ENCODE results near the gene MAMLD1.
"Not testable (repeated sequence)": the region's sequence is repeated elsewhere in the genome, so short reads cannot be mapped to it uniquely, and the experiment has no call there.

Gene MAMLD1

GRCh38 chrX:150332023-150332422 is 31.1 kb upstream of the MAMLD1 start:
- H3K4me1 ChIP-seq (ENCODE audit: insufficient read depth, low read length), result no peaks in the 10 kb centered on the region

GRCh38 chrX:150334100-150334499 is 29.0 kb upstream of the MAMLD1 start:
- H3K27me3 ChIP-seq (ENCODE audit: insufficient read depth, low read length), result no peaks in the 10 kb centered on the region
- no peaks in the 10 kb centered on the region for H3K4me1 ChIP-seq (ENCODE audit: insufficient read depth, low read length)
- H3K9me3 ChIP-seq (ENCODE audit: insufficient read depth, low read depth, low read length), result no peaks in the 10 kb centered on the region
- no peaks in the 10 kb centered on the region for H3K36me3 ChIP-seq (ENCODE audit: insufficient read depth, low read depth, low read length)
- no peak overlapping the region for H3K27ac ChIP-seq (ENCODE audit: low read length)
- no peak overlapping the region for H3K9ac ChIP-seq (ENCODE audit: low read depth, low read length)
- no peak overlapping the region for H3K4me3 ChIP-seq (ENCODE audit: low read length)

More at GRCh38 chrX:150332023-150332422, 31.1 kb upstream of the MAMLD1 start:
- H3K27me3 ChIP-seq (ENCODE audit: insufficient read depth, low read length), result no peaks in the 10 kb centered on the region
- H3K36me3 ChIP-seq (ENCODE audit: insufficient read depth, low read depth, low read length), result no peaks in the 10 kb centered on the region
- no peak overlapping the region for H3K4me3 ChIP-seq (ENCODE audit: low read length)
- H3K9me3 ChIP-seq (ENCODE audit: insufficient read depth, low read depth, low read length), result no peaks in the 10 kb centered on the region
- no peak overlapping the region for H3K27ac ChIP-seq (ENCODE audit: low read length)
- no peak overlapping the region for H3K9ac ChIP-seq (ENCODE audit: low read depth, low read length)

DNA sequence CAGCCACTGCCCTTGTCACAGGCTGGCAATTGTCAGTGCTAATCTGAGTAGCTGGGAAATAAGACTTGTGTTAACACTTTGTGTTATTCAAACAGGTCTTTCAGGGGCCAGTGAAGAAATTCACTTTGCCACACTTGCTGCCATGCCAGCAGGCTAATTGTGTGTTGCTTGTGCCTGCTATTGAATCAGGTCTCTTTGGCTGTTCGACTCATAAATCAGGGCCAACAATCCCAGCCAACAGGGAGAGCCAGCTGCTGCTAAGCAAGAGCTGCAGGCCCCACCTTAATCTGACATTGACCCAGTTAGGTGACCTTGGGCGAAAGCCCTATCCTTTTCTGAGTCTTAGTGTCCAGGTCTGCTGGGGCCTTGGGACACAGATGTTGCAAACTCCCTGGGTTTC is 28.1 kb upstream of the MAMLD1 start:
- Histone ChIP-seq H3K27me3 (ENCODE audit: insufficient read depth, low read length) (no peaks in the 10 kb centered on the region), H3K9me3 (ENCODE audit: insufficient read depth, low read depth, low read length) (no peaks in the 10 kb centered on the region), H3K27ac (ENCODE audit: low read length) (no peak overlapping the region), H3K36me3 (ENCODE audit: insufficient read depth, low read depth, low read length) (no peaks in the 10 kb centered on the region), H3K4me1 (ENCODE audit: insufficient read depth, low read length) (no peaks in the 10 kb centered on the region), H3K4me3 (ENCODE audit: low read length) (no peak overlapping the region), H3K9ac (ENCODE audit: low read depth, low read length) (no peak overlapping the region)

GRCh38 chrX:150337026-150337425 is 26.1 kb upstream of the MAMLD1 start:
- Histone ChIP-seq H3K4me3 (ENCODE audit: low read length) (no peak overlapping the region), H3K27ac (ENCODE audit: low read length) (no peak overlapping the region), H3K9ac (ENCODE audit: low read depth, low read length) (no peak overlapping the region), H3K36me3 (ENCODE audit: insufficient read depth, low read depth, low read length) (no peaks in the 10 kb centered on the region), H3K9me3 (ENCODE audit: insufficient read depth, low read depth, low read length) (no peaks in the 10 kb centered on the region), H3K4me1 (ENCODE audit: insufficient read depth, low read length) (no peaks in the 10 kb centered on the region), H3K27me3 (ENCODE audit: insufficient read depth, low read length) (no peaks in the 10 kb centered on the region)

- H3K4me3 ChIP-seq (ENCODE audit: low read length), result no peak overlapping the region
- H3K9ac ChIP-seq (ENCODE audit: low read depth, low read length), result no peak overlapping the region
- no peaks in the 10 kb centered on the region for H3K9me3 ChIP-seq (ENCODE audit: insufficient read depth, low read depth, low read length)
- no peak overlapping the region for H3K27ac ChIP-seq (ENCODE audit: low read length)
- no peaks in the 10 kb centered on the region for H3K4me1 ChIP-seq (ENCODE audit: insufficient read depth, low read length)
- H3K27me3 ChIP-seq (ENCODE audit: insufficient read depth, low read length), result no peaks in the 10 kb centered on the region
- H3K36me3 ChIP-seq (ENCODE audit: insufficient read depth, low read depth, low read length), result no peaks in the 10 kb centered on the region
Measured at GRCh38 chrX:150337536-150337935, 25.6 kb upstream of the MAMLD1 start.

DNA sequence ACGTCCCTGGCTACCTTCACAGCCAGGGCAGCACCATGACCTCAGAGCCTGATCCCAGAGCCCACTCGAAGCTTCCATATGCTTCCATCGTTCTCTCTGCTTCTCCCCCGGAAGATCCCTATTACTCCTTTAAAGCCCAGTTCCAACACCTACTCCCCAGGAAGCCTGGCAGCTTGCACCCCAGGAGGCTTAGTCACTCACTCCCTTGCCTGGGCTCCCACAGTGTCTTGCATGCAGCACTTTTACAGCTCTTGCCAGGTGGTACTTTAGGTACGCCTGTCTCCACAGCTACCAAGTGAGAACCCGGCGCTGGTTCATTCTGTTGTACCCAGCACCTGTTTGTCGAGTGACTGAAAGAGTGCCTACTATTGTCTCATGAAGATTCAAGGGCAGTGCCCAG is 24.5 kb upstream of the MAMLD1 start:
- Histone ChIP-seq H3K27ac (ENCODE audit: low read length) (no peak overlapping the region), H3K36me3 (ENCODE audit: insufficient read depth, low read depth, low read length) (no peaks in the 10 kb centered on the region), H3K4me1 (ENCODE audit: insufficient read depth, low read length) (no peaks in the 10 kb centered on the region), H3K4me3 (ENCODE audit: low read length) (no peak overlapping the region), H3K27me3 (ENCODE audit: insufficient read depth, low read length) (no peaks in the 10 kb centered on the region), H3K9me3 (ENCODE audit: insufficient read depth, low read depth, low read length) (no peaks in the 10 kb centered on the region), H3K9ac (ENCODE audit: low read depth, low read length) (no peak overlapping the region)

DNA sequence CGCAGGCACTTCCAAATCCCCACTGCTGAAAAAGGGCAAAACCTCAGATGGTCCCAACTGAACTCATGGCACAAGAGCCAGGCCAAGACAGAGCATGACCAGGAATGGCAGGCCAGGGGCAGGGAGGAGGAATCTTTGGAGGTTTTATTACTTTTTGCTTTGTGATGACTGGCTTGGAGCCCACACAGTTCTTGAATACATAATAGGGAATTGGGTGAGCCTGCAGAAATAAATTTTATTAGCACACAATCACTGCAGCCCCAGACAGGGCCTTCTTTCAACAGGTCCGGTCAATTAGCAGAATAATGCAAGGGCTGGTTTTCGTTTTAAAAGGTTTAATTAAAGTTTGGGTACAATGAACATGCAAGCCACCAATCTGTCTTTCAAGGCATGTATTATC is 23.4 kb upstream of the MAMLD1 start:
- Histone ChIP-seq H3K4me1 (ENCODE audit: insufficient read depth, low read length) (no peaks in the 10 kb centered on the region), H3K27me3 (ENCODE audit: insufficient read depth, low read length) (no peaks in the 10 kb centered on the region), H3K9me3 (ENCODE audit: insufficient read depth, low read depth, low read length) (no peaks in the 10 kb centered on the region), H3K9ac (ENCODE audit: low read depth, low read length) (no peak overlapping the region), H3K36me3 (ENCODE audit: insufficient read depth, low read depth, low read length) (no peaks in the 10 kb centered on the region), H3K4me3 (ENCODE audit: low read length) (no peak overlapping the region), H3K27ac (ENCODE audit: low read length) (no peak overlapping the region)

DNA sequence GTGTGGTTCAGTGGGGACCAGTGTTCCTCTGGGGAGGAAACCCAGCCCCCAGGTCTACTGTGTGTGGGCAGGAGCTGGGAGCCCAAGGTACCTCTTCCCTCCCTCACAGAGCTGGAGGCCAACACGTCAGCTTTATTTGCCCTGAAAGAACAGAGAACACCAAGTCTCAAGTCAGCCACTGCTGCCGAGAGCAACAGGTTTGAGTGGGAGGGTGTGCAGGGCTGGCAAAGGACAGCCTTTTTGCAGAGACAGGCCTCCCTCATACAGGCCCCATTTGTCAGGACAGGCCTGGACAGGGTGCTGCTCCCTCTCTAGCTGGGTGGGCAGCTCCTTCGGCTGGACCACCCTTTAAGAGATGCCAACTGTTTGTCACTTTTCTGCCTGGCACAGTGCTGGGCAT is 22.8 kb upstream of the MAMLD1 start:
- not testable (repeated sequence) for H3K4me3 ChIP-seq (ENCODE audit: low read length); H3K9ac ChIP-seq (ENCODE audit: low read depth, low read length); H3K27ac ChIP-seq (ENCODE audit: low read length); H3K9me3 ChIP-seq (ENCODE audit: insufficient read depth, low read depth, low read length); H3K4me1 ChIP-seq (ENCODE audit: insufficient read depth, low read length); H3K36me3 ChIP-seq (ENCODE audit: insufficient read depth, low read depth, low read length); H3K27me3 ChIP-seq (ENCODE audit: insufficient read depth, low read length)

DNA sequence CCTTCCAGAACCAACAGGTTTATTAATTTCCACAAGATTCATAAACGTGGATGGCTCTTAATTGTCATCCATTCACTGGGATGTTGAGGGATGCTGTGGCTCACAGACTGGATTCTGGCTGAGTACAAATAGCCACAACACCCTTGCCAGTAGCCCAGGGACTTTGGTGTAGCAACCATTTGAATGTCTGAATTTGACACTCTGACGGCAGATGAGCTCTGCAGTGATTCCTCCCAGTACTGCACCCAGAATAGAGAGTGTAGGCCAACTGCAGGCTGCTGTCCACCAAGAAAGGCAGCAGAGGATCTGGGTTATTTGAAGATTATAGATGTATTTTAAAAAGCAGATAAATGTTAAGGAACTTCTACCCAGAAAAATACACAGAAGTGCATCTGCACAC is 15.6 kb upstream of the MAMLD1 start:
- H3K4me1 ChIP-seq (ENCODE audit: insufficient read depth, low read length), result peaks cover 6% of the 10 kb centered on the region
- no peaks in the 10 kb centered on the region for H3K36me3 ChIP-seq (ENCODE audit: insufficient read depth, low read depth, low read length)
- no peak overlapping the region for H3K9ac ChIP-seq (ENCODE audit: low read depth, low read length)
- no peaks in the 10 kb centered on the region for H3K9me3 ChIP-seq (ENCODE audit: insufficient read depth, low read depth, low read length)
- no peak overlapping the region for H3K27ac ChIP-seq (ENCODE audit: low read length)
- no peak overlapping the region for H3K4me3 ChIP-seq (ENCODE audit: low read length)
- peaks cover 9% of the 10 kb centered on the region for H3K27me3 ChIP-seq (ENCODE audit: insufficient read depth, low read length)

DNA sequence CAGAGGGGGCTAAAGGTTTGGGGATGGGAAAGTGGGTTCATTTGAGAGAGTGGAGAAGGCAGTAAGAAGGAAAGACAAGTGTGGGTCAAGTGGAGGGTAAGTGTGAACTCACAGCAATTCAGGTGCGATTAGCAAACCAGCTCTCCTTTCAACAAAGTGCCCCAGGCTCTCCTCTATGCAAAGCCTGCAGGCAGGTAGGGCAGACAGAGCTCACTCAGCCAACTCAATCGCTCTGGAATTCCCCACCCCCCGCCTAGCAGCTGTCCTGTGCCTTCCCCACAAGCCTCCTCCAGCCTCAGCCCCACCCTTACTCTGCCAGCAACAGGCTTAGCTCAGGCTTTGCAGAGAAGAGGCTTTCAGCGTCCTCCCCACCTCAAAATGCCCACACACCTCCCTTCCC is 14.8 kb upstream of the MAMLD1 start:
- no peak overlapping the region for H3K27ac ChIP-seq (ENCODE audit: low read length)
- H3K27me3 ChIP-seq (ENCODE audit: insufficient read depth, low read length), result peaks cover 9% of the 10 kb centered on the region
- no peak overlapping the region for H3K4me3 ChIP-seq (ENCODE audit: low read length)
- no peak overlapping the region for H3K9ac ChIP-seq (ENCODE audit: low read depth, low read length)
- no peaks in the 10 kb centered on the region for H3K36me3 ChIP-seq (ENCODE audit: insufficient read depth, low read depth, low read length)
- H3K4me1 ChIP-seq (ENCODE audit: insufficient read depth, low read length), result peaks cover 6% of the 10 kb centered on the region
- no peaks in the 10 kb centered on the region for H3K9me3 ChIP-seq (ENCODE audit: insufficient read depth, low read depth, low read length)

DNA sequence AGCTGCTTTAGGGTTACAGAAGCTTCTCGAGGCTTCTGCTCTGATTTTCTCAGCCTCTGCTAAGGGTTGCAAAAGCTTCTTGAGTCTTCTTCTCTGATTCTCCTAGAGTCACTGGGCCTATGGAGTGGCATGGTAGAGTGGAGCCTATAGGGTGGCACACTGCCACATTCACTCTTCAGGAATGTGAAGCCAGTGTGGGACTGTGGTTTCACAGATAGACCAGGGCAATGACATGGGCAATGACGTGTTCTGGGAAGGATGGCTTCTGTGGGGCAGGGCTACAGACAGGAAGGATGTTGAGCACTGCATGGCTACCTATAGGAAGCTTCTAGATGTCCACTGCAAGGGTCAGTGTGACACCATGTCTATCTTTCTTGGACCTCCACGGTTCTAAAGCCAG is 11.0 kb upstream of the MAMLD1 start:
- H3K27me3 ChIP-seq (ENCODE audit: insufficient read depth, low read length), result peaks cover 9% of the 10 kb centered on the region
- no peaks in the 10 kb centered on the region for H3K9me3 ChIP-seq (ENCODE audit: insufficient read depth, low read depth, low read length)
- H3K27ac ChIP-seq (ENCODE audit: low read length), result no peak overlapping the region
- H3K4me1 ChIP-seq (ENCODE audit: insufficient read depth, low read length), result peaks cover 6% of the 10 kb centered on the region
- H3K36me3 ChIP-seq (ENCODE audit: insufficient read depth, low read depth, low read length), result no peaks in the 10 kb centered on the region
- H3K9ac ChIP-seq (ENCODE audit: low read depth, low read length), result no peak overlapping the region
- H3K4me3 ChIP-seq (ENCODE audit: low read length), result no peak overlapping the region

DNA sequence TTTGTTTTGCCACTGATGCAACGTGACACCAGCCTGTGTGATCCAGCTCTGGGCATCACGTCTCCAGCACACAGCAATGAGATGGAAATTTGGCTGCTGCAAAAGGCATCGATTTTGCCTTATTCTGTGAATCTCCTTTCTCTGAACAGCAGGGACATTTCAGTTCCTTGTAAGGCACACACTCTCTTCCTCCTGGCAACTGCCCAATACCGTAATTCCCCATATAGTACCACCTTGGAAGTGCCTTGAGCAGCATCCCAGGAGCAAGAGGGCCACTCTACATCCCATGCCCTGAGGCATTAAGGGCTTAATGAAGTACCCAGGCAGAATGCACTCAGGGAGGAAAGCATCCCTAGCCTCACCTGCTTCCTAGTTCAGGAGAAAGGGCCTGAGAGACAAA is 10.5 kb upstream of the MAMLD1 start:
- H3K9ac ChIP-seq (ENCODE audit: low read depth, low read length), result no peak overlapping the region
- H3K4me3 ChIP-seq (ENCODE audit: low read length), result no peak overlapping the region

DNA sequence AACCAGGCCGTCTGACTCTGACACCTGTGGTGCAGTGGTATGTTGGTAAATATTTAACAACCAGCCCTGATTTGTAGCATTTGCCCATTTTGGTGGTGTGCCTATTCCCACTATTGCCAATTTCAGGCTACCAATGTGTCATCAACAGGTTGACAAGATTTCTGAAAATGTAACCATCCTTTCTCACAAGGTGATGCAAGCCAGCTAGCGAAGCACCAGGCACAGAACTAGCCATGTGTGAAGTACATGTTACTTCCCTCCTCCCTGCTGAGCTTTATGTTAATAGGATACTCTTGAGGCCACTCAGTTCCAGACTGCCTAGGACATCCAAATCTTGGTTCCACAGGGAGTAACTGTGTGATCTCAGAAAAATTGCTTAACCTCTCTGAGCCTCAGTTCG is 7.2 kb upstream of the MAMLD1 start:
- Histone ChIP-seq H3K27ac (ENCODE audit: low read length) (no peak overlapping the region), H3K9ac (ENCODE audit: low read depth, low read length) (no peak overlapping the region), H3K4me3 (ENCODE audit: low read length) (no peak overlapping the region), H3K9me3 (ENCODE audit: insufficient read depth, low read depth, low read length) (no peaks in the 10 kb centered on the region), H3K27me3 (ENCODE audit: insufficient read depth, low read length) (peaks cover 26% of the 10 kb centered on the region), H3K36me3 (ENCODE audit: insufficient read depth, low read depth, low read length) (no peaks in the 10 kb centered on the region), H3K4me1 (ENCODE audit: insufficient read depth, low read length) (no peaks in the 10 kb centered on the region)

More for the DNA sequence above, 10.5 kb upstream of the MAMLD1 start:
- Histone ChIP-seq H3K27me3 (ENCODE audit: insufficient read depth, low read length) (peaks cover 6% of the 10 kb centered on the region), H3K4me1 (ENCODE audit: insufficient read depth, low read length) (peaks cover 6% of the 10 kb centered on the region), H3K27ac (ENCODE audit: low read length) (no peak overlapping the region), H3K36me3 (ENCODE audit: insufficient read depth, low read depth, low read length) (no peaks in the 10 kb centered on the region), H3K9me3 (ENCODE audit: insufficient read depth, low read depth, low read length) (no peaks in the 10 kb centered on the region)
